ENCODE results near the gene ROR2. TPM values are rescaled to one million over a fixed set of nuclear protein-coding genes. Genes with fewer than 3 reads are reported as not detected.

The ROR2 gene
- 10 to 100 TPM in 1 of 3 donors, 1 to 10 TPM in 2; 3.9 to 56.0 (median 6.5) TPM for total RNA-seq
- long read RNA-seq, donor 1, full-length matches to known transcripts: 14 of 74 reads
- long read RNA-seq, donor 1, partial matches to known transcripts: 19 of 74 reads
- long read RNA-seq, donor 1, other reads (novel, unspliced or antisense): 41 of 74 reads
- long read RNA-seq, donor 2, partial matches to known transcripts: 1 of 3 reads
- long read RNA-seq, donor 2, other reads (novel, unspliced or antisense): 2 of 3 reads

- H3K4me3 ChIP-seq: peak within 1 kb of the TSS; percentile 22
- H3K4me1 ChIP-seq (ENCODE audit: low read depth): peaks cover 35% of the 10 kb centered on the region
- TF ChIP-seq CTCF (IDR thresholded peaks at IDR 0.05): peak; percentile 60
- H3K36me3 ChIP-seq (ENCODE audit: low read depth): no peaks in the 10 kb centered on the region
- DNase-seq (peak; percentile 67 to 87 (median 79)), ATAC-seq (peak; percentile 85)
- no peaks in the 10 kb centered on the region for H3K9me3 ChIP-seq
- intact Hi-C loops (cut with DNase I, micrococcal nuclease): loop anchor here in 1 of 2 donors (10.0 kb wide), 2 partner anchors 85 to 215 kb away; no protein-coding TSS in a partner anchor
Measured at GRCh38 chr9:91949946-91950664, at the start of gene ROR2. Gene ROR2 (minus strand): TSS chr9:91950228.

GRCh38 chr9:91995000-91995655 lies 45.1 kb upstream of the ROR2 start:
- Histone ChIP-seq H3K9me3 (no peaks in the 10 kb centered on the region), H3K4me3 (no peak overlapping the region), H3K36me3 (ENCODE audit: low read depth) (no peaks in the 10 kb centered on the region), H3K4me1 (ENCODE audit: low read depth) (peaks cover 5% of the 10 kb centered on the region)
- TF ChIP-seq CTCF (IDR thresholded peaks at IDR 0.05): no peak
- intact Hi-C loops (cut with DNase I, micrococcal nuclease): no loop called here
- ATAC-seq: no peak
- no peak for DNase-seq

GRCh38 chr9:91994422-91994821 lies 44.4 kb upstream of the ROR2 start:
- DNase-seq: peak in 1 of 3 donors; percentile 17
- ATAC-seq: peak; percentile 82
- no peak for TF ChIP-seq CTCF (IDR thresholded peaks at IDR 0.05)
- intact Hi-C loops (cut with DNase I, micrococcal nuclease): no loop called here
- H3K4me1 ChIP-seq (ENCODE audit: low read depth): peaks cover 5% of the 10 kb centered on the region
- no peaks in the 10 kb centered on the region for H3K36me3 ChIP-seq (ENCODE audit: low read depth)
- H3K9me3 ChIP-seq: no peaks in the 10 kb centered on the region
- no peak overlapping the region for H3K4me3 ChIP-seq

- no peak for TF ChIP-seq CTCF (IDR thresholded peaks at IDR 0.05)
- intact Hi-C loops (cut with DNase I, micrococcal nuclease): no loop called here
- peaks cover 5% of the 10 kb centered on the region for H3K4me1 ChIP-seq (ENCODE audit: low read depth)
- DNase-seq: no peak
- no peak overlapping the region for H3K4me3 ChIP-seq
- H3K36me3 ChIP-seq (ENCODE audit: low read depth): no peaks in the 10 kb centered on the region
- ATAC-seq: no peak
- no peaks in the 10 kb centered on the region for H3K9me3 ChIP-seq
Measured at GRCh38 chr9:91992461-91993041, 42.5 kb upstream of the ROR2 start.

GRCh38 chr9:91991721-91992341 lies 41.8 kb upstream of the ROR2 start:
- no peaks in the 10 kb centered on the region for H3K9me3 ChIP-seq
- TF ChIP-seq CTCF (IDR thresholded peaks at IDR 0.05): no peak
- ATAC-seq (no peak), DNase-seq (no peak)
- no peaks in the 10 kb centered on the region for H3K36me3 ChIP-seq (ENCODE audit: low read depth)
- H3K4me3 ChIP-seq: no peak overlapping the region
- peaks cover 5% of the 10 kb centered on the region for H3K4me1 ChIP-seq (ENCODE audit: low read depth)
- intact Hi-C loops (cut with DNase I, micrococcal nuclease): no loop called here

All from mucosa of descending colon (tissue), 3 donors.